Measurements from ENCODE around the gene ITGB1.
A peak's percentile ranks its signal among the peaks of the same experiment; 100 is the strongest.

ITGB1 gene

GRCh38 chr10:32955299-32955772 lies 2.7 kb downstream of the ITGB1 start:
- DNase-seq (ENCODE audit: low spot score): no peak

GRCh38 chr10:32954545-32955298 lies 3.3 kb downstream of the ITGB1 start:
- DNase-seq (ENCODE audit: low spot score): no peak

GRCh38 chr10:32954080-32954479 lies 4.0 kb downstream of the ITGB1 start:
- DNase-seq (ENCODE audit: low spot score): no peak

- no peak for DNase-seq (ENCODE audit: low spot score)
Measured at GRCh38 chr10:32953277-32953927, 4.6 kb downstream of the ITGB1 start.

GRCh38 chr10:32952541-32953276 lies 5.3 kb downstream of the ITGB1 start:
- no peak for DNase-seq (ENCODE audit: low spot score)

- DNase-seq (ENCODE audit: low spot score): no peak
Measured at GRCh38 chr10:32952094-32952493, 5.9 kb downstream of the ITGB1 start.

- DNase-seq (ENCODE audit: low spot score): no peak
Measured at GRCh38 chr10:32951111-32951510, 6.9 kb downstream of the ITGB1 start.

GRCh38 chr10:32950591-32951108 lies 7.4 kb downstream of the ITGB1 start:
- DNase-seq (ENCODE audit: low spot score): no peak

GRCh38 chr10:32949221-32949678 lies 8.8 kb downstream of the ITGB1 start:
- DNase-seq (ENCODE audit: low spot score): no peak

- DNase-seq (ENCODE audit: low spot score): no peak
Measured at GRCh38 chr10:32948451-32948850, 9.6 kb downstream of the ITGB1 start.

- no peak for DNase-seq (ENCODE audit: low spot score)
Measured at GRCh38 chr10:32947586-32947985, 10.4 kb downstream of the ITGB1 start.

- no peak for DNase-seq (ENCODE audit: low spot score)
Measured at GRCh38 chr10:32946108-32946507, 11.9 kb downstream of the ITGB1 start.

GRCh38 chr10:32943854-32944661 lies 14.0 kb downstream of the ITGB1 start:
- DNase-seq (ENCODE audit: low spot score): no peak

- DNase-seq (ENCODE audit: low spot score): no peak
Measured at GRCh38 chr10:32943395-32943794, 14.6 kb downstream of the ITGB1 start.

GRCh38 chr10:32942081-32942480 lies 15.9 kb downstream of the ITGB1 start:
- DNase-seq (ENCODE audit: low spot score): no peak

- peak; percentile 11 for DNase-seq (ENCODE audit: low spot score)
Measured at GRCh38 chr10:32941357-32941756, 16.7 kb downstream of the ITGB1 start.

GRCh38 chr10:32940321-32941301 lies 17.4 kb downstream of the ITGB1 start:
- no peak for DNase-seq (ENCODE audit: low spot score)

- DNase-seq (ENCODE audit: low spot score): no peak
Measured at GRCh38 chr10:32939296-32940111, 18.5 kb downstream of the ITGB1 start.

- DNase-seq (ENCODE audit: low spot score): peak; percentile 22
Measured at GRCh38 chr10:32938554-32939061, 19.4 kb downstream of the ITGB1 start.

All from AG08395 (cell line).